ENCODE measurements around the gene TTLL11.

DNA sequence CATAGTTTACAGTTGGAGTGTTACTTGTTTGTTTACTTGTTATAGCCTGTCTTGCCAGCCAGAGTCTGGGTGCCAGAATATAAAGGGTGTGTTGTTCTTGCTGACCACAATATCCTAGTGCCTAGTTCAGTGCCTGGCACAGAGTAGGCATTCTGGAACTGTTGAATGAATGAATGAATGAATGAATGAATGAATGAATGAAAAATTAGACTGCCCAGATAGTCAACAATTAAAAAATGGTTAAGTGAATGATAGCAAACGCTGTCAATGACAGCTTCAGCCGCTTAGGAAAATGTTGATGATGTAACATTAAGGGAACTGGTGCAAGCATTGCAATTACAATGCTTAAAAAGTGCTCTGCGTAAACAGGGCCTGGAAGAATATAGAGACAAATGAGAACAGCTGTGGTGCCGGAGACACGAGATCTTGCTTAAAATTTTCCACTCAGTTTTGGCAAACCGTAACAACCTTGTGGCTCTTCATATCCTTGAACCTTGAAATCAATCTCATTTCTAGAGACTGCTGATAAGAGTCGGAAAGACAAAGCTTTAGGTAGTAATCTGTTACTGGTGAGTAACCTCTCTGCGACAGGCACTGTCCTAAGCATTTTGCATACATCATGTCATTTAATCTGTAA is 4.7 kb upstream of the TTLL11 start:
- TF ChIP-seq POLR2A (IDR thresholded peaks at IDR 0.05) (no peak), POLR2AphosphoS5 (IDR thresholded peaks at IDR 0.05) (no peak)
- TF ChIP-seq, protein P1, sequence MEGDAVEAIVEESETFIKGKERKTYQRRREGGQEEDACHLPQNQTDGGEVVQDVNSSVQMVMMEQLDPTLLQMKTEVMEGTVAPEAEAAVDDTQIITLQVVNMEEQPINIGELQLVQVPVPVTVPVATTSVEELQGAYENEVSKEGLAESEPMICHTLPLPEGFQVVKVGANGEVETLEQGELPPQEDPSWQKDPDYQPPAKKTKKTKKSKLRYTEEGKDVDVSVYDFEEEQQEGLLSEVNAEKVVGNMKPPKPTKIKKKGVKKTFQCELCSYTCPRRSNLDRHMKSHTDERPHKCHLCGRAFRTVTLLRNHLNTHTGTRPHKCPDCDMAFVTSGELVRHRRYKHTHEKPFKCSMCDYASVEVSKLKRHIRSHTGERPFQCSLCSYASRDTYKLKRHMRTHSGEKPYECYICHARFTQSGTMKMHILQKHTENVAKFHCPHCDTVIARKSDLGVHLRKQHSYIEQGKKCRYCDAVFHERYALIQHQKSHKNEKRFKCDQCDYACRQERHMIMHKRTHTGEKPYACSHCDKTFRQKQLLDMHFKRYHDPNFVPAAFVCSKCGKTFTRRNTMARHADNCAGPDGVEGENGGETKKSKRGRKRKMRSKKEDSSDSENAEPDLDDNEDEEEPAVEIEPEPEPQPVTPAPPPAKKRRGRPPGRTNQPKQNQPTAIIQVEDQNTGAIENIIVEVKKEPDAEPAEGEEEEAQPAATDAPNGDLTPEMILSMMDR (IDR thresholded peaks at IDR 0.05) = no peak

All from gastroesophageal sphincter (tissue), 3 donors.